BE2C (cell line): Measurements from ENCODE around the gene BABAM2.
"Not testable (repeated sequence)": the region's sequence is repeated elsewhere in the genome, so short reads cannot be mapped to it uniquely, and the experiment has no call there.

ENCODE experiments used
- DNase-seq: peaks from one replicate; pipeline ENCODE4 v3.0.0-alpha.2; 2020
- H3K27me3 ChIP-seq: fragments of 250-450 bp; sonication (Bioruptor Pico); 2 replicates; pipeline ENCODE4 v1.5.1; 2020; ENCODE audit warnings: mild to moderate bottlenecking
- H3K36me3 ChIP-seq: fragments of 250-450 bp; sonication (Bioruptor Pico); 2 replicates; pipeline ENCODE4 v1.5.1; 2020; ENCODE audit warnings: mild to moderate bottlenecking
- H3K4me1 ChIP-seq: fragments of 250-450 bp; sonication (Bioruptor Pico); 2 replicates; pipeline ENCODE4 v1.5.1; 2020
- H3K4me3 ChIP-seq: 2 replicates; pipeline ENCODE4 v1.5.1; 2011; ENCODE audit warnings: low read depth, low read length
- H3K9me3 ChIP-seq: fragments of 250-450 bp; sonication (Bioruptor Pico); 2 replicates; pipeline ENCODE4 v1.5.1; 2020
- CTCF ChIP-seq: IDR thresholded peaks from 2 replicates; pipeline ENCODE4 v1.5.1; 2012; ENCODE audit warnings: mild to moderate bottlenecking, low read depth, low read length

BABAM2 gene

DNA sequence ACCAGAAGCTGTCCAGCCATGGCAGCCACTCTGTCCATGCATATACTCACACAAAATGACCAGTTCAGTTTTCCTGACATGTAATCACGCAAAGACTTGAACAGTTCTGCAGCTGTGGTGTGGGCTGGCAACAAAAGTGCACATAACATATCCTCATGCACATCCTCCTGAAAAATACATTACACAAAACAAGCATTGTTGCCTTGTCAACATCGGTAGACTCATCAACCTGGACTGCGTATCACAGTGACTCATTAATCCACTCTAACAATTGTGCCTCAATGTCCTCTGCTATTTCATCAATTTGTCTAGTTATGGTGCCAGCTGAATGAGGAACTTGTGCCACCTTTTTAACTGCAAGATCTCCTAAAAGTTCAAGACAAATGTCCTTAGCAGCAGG is 19.8 kb upstream of the BABAM2 start:
- no peak for DNase-seq
- no peaks in the 10 kb centered on the region for H3K36me3 ChIP-seq

DNA sequence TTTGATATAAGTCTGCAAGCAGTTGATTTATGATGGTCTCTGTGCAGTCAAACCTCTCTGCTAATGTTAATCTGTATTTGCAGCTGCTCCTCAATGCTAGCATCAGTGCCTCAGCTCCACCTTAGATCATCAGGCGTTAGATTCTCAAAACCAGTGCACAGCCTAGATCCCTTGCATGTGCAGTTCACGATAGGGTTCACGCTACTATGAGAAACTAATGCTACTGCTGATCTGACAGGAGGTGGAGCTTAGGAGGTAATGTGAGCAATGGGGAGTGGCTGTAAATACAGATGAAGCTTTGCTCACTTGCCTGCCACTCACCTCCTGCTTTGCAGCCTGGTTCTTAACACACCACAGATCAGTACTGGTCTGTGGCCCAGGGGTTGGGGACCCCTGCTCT is 18.7 kb upstream of the BABAM2 start:
- no peak for TF ChIP-seq CTCF
- H3K4me3 ChIP-seq: no peak overlapping the region
- no peaks in the 10 kb centered on the region for H3K27me3 ChIP-seq
- H3K9me3 ChIP-seq: no peaks in the 10 kb centered on the region
- peaks cover 22% of the 10 kb centered on the region for H3K4me1 ChIP-seq
- DNase-seq: peak; percentile 74
- H3K36me3 ChIP-seq: no peaks in the 10 kb centered on the region

More for the DNA sequence above, 19.8 kb upstream of the BABAM2 start:
- TF ChIP-seq CTCF: no peak
- Histone ChIP-seq H3K9me3 (no peaks in the 10 kb centered on the region), H3K27me3 (no peaks in the 10 kb centered on the region), H3K4me1 (peaks cover 22% of the 10 kb centered on the region), H3K4me3 (no peak overlapping the region)

DNA sequence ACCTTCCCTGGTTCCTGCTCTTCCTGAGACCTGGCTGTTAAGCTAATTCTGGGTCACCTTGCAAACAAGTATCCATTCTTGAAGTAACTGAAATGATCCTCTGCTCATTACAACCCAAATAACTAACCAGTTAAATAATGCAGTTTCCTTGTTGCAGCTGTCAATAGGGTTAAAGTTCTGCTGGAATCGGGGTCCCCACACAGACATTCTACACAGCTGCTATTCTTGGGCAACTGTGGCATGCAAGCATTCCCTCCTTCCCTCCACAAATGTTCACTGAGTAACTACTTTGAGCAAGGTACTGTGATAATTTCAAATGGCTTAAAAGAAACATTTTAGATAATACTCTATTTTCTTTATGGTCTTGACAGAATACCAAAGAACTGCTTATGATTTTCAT is 17.4 kb upstream of the BABAM2 start:
- no peak overlapping the region for H3K4me3 ChIP-seq
- DNase-seq: no peak
- TF ChIP-seq CTCF: no peak
- no peaks in the 10 kb centered on the region for H3K9me3 ChIP-seq
- H3K36me3 ChIP-seq: no peaks in the 10 kb centered on the region
- H3K27me3 ChIP-seq: no peaks in the 10 kb centered on the region
- peaks cover 22% of the 10 kb centered on the region for H3K4me1 ChIP-seq

- no peak for DNase-seq
- TF ChIP-seq CTCF: no peak
- Histone ChIP-seq H3K4me1 (peaks cover 21% of the 10 kb centered on the region), H3K4me3 (no peak overlapping the region), H3K27me3 (no peaks in the 10 kb centered on the region), H3K9me3 (peaks cover 2% of the 10 kb centered on the region; the same call in 1 of the 2 replicates), H3K36me3 (no peaks in the 10 kb centered on the region)
Measured at GRCh38 chr2:27875089-27875881, 15.2 kb upstream of the BABAM2 start.

DNA sequence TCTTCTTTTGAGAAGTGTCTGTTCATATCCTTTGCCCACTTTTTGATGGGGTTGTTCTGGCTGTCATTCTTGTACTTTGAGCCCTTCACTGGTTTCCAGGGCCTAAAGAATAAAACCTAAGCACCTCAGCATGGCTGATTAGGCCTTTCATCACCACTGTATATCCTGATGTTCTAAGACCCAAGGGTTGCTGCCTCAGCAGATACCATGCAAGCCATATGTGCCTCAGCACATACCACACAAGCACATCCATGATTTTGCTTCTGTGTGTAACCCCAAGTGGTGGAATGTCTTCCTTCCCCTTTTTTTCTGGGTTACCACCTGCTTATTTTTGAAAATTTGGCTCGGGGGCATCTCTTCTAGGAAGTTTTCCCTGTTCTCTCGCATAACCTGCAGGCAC is 11.7 kb upstream of the BABAM2 start:
- Histone ChIP-seq H3K4me3 (no peak overlapping the region), H3K9me3 (peaks cover 9% of the 10 kb centered on the region), H3K4me1 (no peaks in the 10 kb centered on the region), H3K27me3 (no peaks in the 10 kb centered on the region), H3K36me3 (no peaks in the 10 kb centered on the region)
- no peak for TF ChIP-seq CTCF
- DNase-seq: no peak

- not testable (repeated sequence) for H3K4me3 ChIP-seq, DNase-seq, H3K9me3 ChIP-seq, H3K27me3 ChIP-seq, H3K36me3 ChIP-seq
- peaks cover 18% of the 10 kb centered on the region for H3K4me1 ChIP-seq
Measured at GRCh38 chr2:27881815-27882583, 8.5 kb upstream of the BABAM2 start.

- DNase-seq, H3K9me3 ChIP-seq, H3K4me3 ChIP-seq, H3K36me3 ChIP-seq, H3K27me3 ChIP-seq: not testable (repeated sequence)
- peaks cover 19% of the 10 kb centered on the region for H3K4me1 ChIP-seq
Measured at GRCh38 chr2:27882584-27882922, 8.0 kb upstream of the BABAM2 start.
